CD14-positive monocyte (primary cell): ENCODE results near the gene SEMA3C. TPM values are rescaled to one million over a fixed set of nuclear protein-coding genes. Genes with fewer than 3 reads are reported as not detected.
"Not testable (repeated sequence)": the region's sequence is repeated elsewhere in the genome, so short reads cannot be mapped to it uniquely, and the experiment has no call there.

ENCODE experiments used
- DNase-seq, 3 donors: peaks; one replicate each; pipeline ENCODE4 v3.0.0-alpha.2; 2011 to 2022
- H2AFZ ChIP-seq: 2 replicates; pipeline ENCODE4 v1.6.0; 2012; ENCODE audit warnings: mild to moderate bottlenecking, low read depth, low read length, inconsistent platforms; ENCODE audit not compliant: insufficient read depth, poor library complexity, severe bottlenecking
- H3K27ac ChIP-seq, 2 donors: 1 replicate in 1 of 2; 2 replicates in 1 of 2; pipeline ENCODE4 v1.5.1; 2012 to 2013; ENCODE audit warnings: low read length in 2 of 2, control low read depth in 1 of 2, inconsistent platforms in 1 of 2, low read depth in 1 of 2, mild to moderate bottlenecking in 1 of 2
- H3K27me3 ChIP-seq, 2 donors: one replicate each; pipeline versions ENCODE4 v1.6.0 to v1.6.1; 2011 to 2013; ENCODE audit warnings: low read length in 2 of 2; ENCODE audit not compliant: control insufficient read depth in 2 of 2, insufficient read depth in 2 of 2
- H3K36me3 ChIP-seq, 2 donors: replicated peaks in 1 of 2; 1 replicate in 1 of 2; 2 replicates in 1 of 2; pipeline versions ENCODE4 v1.5.1 to v1.6.1; 2012 to 2013; ENCODE audit warnings: low read length in 2 of 2, control low read depth in 1 of 2, inconsistent platforms in 1 of 2, mild to moderate bottlenecking in 1 of 2; ENCODE audit not compliant: insufficient read depth in 2 of 2, control insufficient read depth in 1 of 2
- H3K4me1 ChIP-seq, 2 donors: 1 replicate in 1 of 2; 2 replicates in 1 of 2; pipeline versions ENCODE4 v1.5.1 to v1.6.1; 2012 to 2013; ENCODE audit warnings: low read length in 2 of 2, control low read depth in 1 of 2, inconsistent platforms in 1 of 2, mild to moderate bottlenecking in 1 of 2, moderate library complexity in 1 of 2; ENCODE audit not compliant: insufficient read depth in 2 of 2, control insufficient read depth in 1 of 2
- H3K4me2 ChIP-seq: replicated peaks from 2 replicates; pipeline ENCODE3; 2012; ENCODE audit warnings: low read length, moderate library complexity, mild to moderate bottlenecking; ENCODE audit not compliant: poor library complexity, severe bottlenecking; ENCODE audit errors: extremely low read depth
- H3K4me3 ChIP-seq, 3 experiments: fragments of 200-600 bp in 1 of 3; sonication (generic) in 1 of 3; replicated peaks in 1 of 3; 1 replicate in 2 of 3; 2 replicates in 1 of 3; pipeline ENCODE4 v1.5.1; 2011 to 2013; ENCODE audit warnings: low read length in 3 of 3, mild to moderate bottlenecking in 3 of 3, control low read depth in 2 of 3, low read depth in 2 of 3, inconsistent platforms in 1 of 3, moderate library complexity in 1 of 3
- H3K79me2 ChIP-seq: 2 replicates; pipeline ENCODE4 v1.6.0; 2012; ENCODE audit warnings: mild to moderate bottlenecking, control low read depth, inconsistent platforms, low read length, moderate library complexity; ENCODE audit not compliant: insufficient read depth
- H3K9ac ChIP-seq: 2 replicates; pipeline ENCODE4 v1.6.0; 2017; ENCODE audit warnings: low read length, mild to moderate bottlenecking; ENCODE audit not compliant: insufficient read depth, poor library complexity, severe bottlenecking
- H3K9me3 ChIP-seq, 2 donors: replicated peaks in 1 of 2; 1 replicate in 1 of 2; 2 replicates in 1 of 2; pipeline versions ENCODE4 v1.5.1 to v1.6.1; 2012 to 2013; ENCODE audit warnings: low read length in 2 of 2, control low read depth in 1 of 2; ENCODE audit not compliant: control insufficient read depth in 1 of 2, insufficient read depth in 1 of 2
- H4K20me1 ChIP-seq: 2 replicates; pipeline ENCODE4 v1.6.0; 2012; ENCODE audit warnings: mild to moderate bottlenecking, low read length, control low read depth, moderate library complexity; ENCODE audit not compliant: insufficient read depth
- H3K27ac Mint-ChIP-seq, 7 donors: one replicate each; pipeline ENCODE4 v1.8.0; 2020; ENCODE audit warnings: mild to moderate bottlenecking in 7 of 7, mixed read lengths in 7 of 7, moderate library complexity in 6 of 7, inconsistent platforms in 2 of 7
- H3K27me3 Mint-ChIP-seq, 3 donors: one replicate each; pipeline ENCODE4 v1.8.0; 2021 to 2022; ENCODE audit warnings: low read depth in 3 of 3, mild to moderate bottlenecking in 3 of 3, mixed read lengths in 3 of 3, moderate library complexity in 3 of 3, inconsistent platforms in 1 of 3
- H3K36me3 Mint-ChIP-seq, 2 donors: one replicate each; pipeline ENCODE4 v1.8.0; 2020; ENCODE audit warnings: mixed read lengths in 2 of 2, inconsistent platforms in 1 of 2, mild to moderate bottlenecking in 1 of 2
- H3K4me1 Mint-ChIP-seq: one replicate; pipeline ENCODE4 v1.8.0; 2020; ENCODE audit warnings: mild to moderate bottlenecking, mixed read lengths
- H3K4me3 Mint-ChIP-seq, 2 donors: one replicate each; pipeline ENCODE4 v1.8.0; 2020; ENCODE audit warnings: mild to moderate bottlenecking in 2 of 2, mixed read lengths in 2 of 2, moderate library complexity in 1 of 2
- H3K9me3 Mint-ChIP-seq, 7 donors: one replicate each; pipeline ENCODE4 v1.8.0; 2020 to 2022; ENCODE audit warnings: mixed read lengths in 7 of 7, mild to moderate bottlenecking in 6 of 7, moderate library complexity in 6 of 7, inconsistent platforms in 2 of 7
- CTCF ChIP-seq: fragments of 200-600 bp; IDR thresholded peaks from one replicate; pipeline ENCODE4 v1.8.0; 2022; ENCODE audit warnings: antibody characterized with exemption, mild to moderate bottlenecking
- WGBS: methylation state at CpG from one replicate; pipeline ENCODE4 v1.1.5; 2013; ENCODE audit warnings: missing lambda C conversion rate; ENCODE audit not compliant: insufficient coverage; 5-methylcytosine and 5-hydroxymethylcytosine counted together
- intact Hi-C, 2 donors: fragments of 100-400 bp; cut with micrococcal nuclease; formaldehyde crosslinking; loops; one replicate each; pipeline versions ENCODE4 v1.15.0 to v1.15.1; 2023
- polyA plus RNA-seq, 3 donors: library from polyadenylated mRNA; depleted of rRNA in 1 of 3; unstranded in 2 of 3; stranded (reverse) in 1 of 3; fragments of 300-500 nt in 2 of 3; fragments of >200 nt in 1 of 3; fragmentation: Illumina TruSeq in 2 of 3; gene quantifications; 1 replicate in 2 of 3; 2 replicates in 1 of 3; pipeline ENCODE4 v1.2.3, GENCODE V29; 2012 to 2021

Gene SEMA3C
- polyA plus RNA-seq, 3 donors: 7.2 to 14.1 (median 13.7) TPM

DNA sequence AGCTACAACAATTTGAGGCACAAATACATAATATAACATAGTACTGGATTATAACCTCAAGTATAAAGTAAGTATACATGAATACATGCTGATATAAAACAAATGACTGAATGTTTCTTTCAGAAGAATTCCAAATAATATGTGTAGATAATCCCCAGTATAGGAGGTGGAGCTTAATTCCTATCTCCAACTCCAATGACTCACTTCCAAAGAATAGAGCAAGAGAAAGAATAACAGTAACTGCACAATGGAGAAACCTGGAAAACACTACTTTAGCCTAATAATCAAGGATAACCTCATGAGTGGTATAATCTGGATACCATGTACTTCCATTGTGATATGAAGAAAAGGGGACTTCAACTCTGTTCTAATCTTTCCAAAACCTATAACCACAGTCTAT lies 13.7 kb upstream of the SEMA3C start:
- Mint-ChIP-seq H3K27me3 (no peaks in the 10 kb centered on the region), H3K27ac (no peak overlapping the region), H3K4me3 (no peak overlapping the region), H3K4me1 (peaks cover 12% of the 10 kb centered on the region), H3K36me3 (no peaks in the 10 kb centered on the region), H3K9me3 (peaks cover 0 to 5% (median 0%) of the 10 kb centered on the region in 7 donors)
- no peaks in the 10 kb centered on the region for H3K36me3 ChIP-seq
- no peak for TF ChIP-seq CTCF
- intact Hi-C loops: no loop called here
- H3K4me1 ChIP-seq: peaks cover 11 to 16% of the 10 kb centered on the region in 2 donors
- no peak for DNase-seq
- H4K20me1 ChIP-seq: no peaks in the 10 kb centered on the region
- no peak overlapping the region for H2AFZ ChIP-seq
- no peaks in the 10 kb centered on the region for H3K9me3 ChIP-seq
- no peak overlapping the region for H3K9ac ChIP-seq
- no peak overlapping the region for H3K4me3 ChIP-seq
- no peak overlapping the region for H3K4me2 ChIP-seq
- H3K27ac ChIP-seq: no peak overlapping the region
- H3K79me2 ChIP-seq: no peaks in the 10 kb centered on the region
- H3K27me3 ChIP-seq: no peaks in the 10 kb centered on the region

DNA sequence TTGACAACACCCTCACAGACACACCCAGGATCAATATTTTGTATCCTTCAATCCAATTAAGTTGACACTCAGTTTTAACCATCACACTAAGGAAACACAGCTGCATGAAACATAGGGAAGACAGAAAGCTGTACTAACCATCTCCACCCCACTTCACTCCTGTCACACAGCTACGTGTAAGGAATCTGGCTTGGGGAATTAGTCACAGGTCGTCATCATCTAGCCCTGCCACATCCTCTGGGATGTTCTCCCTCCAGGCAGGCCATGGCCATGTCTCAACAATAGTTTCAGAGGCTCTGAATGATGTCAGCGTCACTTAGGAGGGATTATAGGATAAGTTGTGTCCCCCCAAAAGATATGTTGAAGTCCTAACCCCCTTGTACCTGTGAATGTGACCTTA lies 10.8 kb upstream of the SEMA3C start:
- Histone ChIP-seq H3K36me3 (no peaks in the 10 kb centered on the region), H3K27ac (no peak overlapping the region), H3K79me2 (no peaks in the 10 kb centered on the region), H3K9ac (no peak overlapping the region), H3K4me1 (peaks cover 5 to 12% of the 10 kb centered on the region in 2 donors), H3K27me3 (no peaks in the 10 kb centered on the region), H3K4me2 (no peak overlapping the region), H2AFZ (no peak overlapping the region), H3K4me3 (no peak overlapping the region), H3K9me3 (peaks cover 0 to 4% of the 10 kb centered on the region in 2 donors), H4K20me1 (no peaks in the 10 kb centered on the region)
- no peaks in the 10 kb centered on the region for H3K27me3 Mint-ChIP-seq
- H3K27ac Mint-ChIP-seq: no peak overlapping the region
- no peak overlapping the region for H3K4me3 Mint-ChIP-seq
- peaks cover 0 to 13% (median 5%) of the 10 kb centered on the region in 7 donors for H3K9me3 Mint-ChIP-seq
- 100% methylated on average over 2 of the region's 3 CpGs for WGBS
- H3K36me3 Mint-ChIP-seq: no peaks in the 10 kb centered on the region
- DNase-seq: no peak
- intact Hi-C loops: no loop called here
- TF ChIP-seq CTCF: no peak
- H3K4me1 Mint-ChIP-seq: peaks cover 11% of the 10 kb centered on the region

DNA sequence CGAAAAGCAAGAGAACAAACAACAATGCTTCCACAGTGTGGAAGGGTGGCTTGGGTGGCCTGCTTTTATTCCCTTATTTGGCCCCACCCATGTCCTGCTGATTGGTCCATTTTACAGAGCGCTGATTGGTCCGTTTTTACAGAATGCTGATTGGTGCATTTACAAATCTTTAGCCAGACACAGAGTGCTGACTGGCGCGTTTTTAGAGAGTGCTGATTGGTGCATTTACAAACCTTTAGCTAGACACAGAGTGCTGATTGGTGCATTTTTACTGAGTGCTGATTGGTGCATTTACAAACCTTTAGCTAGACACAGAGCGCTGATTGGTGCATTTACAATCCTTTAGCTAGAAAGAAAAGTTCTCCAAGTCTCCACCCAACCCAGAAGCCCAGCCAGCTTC lies 8.1 kb upstream of the SEMA3C start:
- intact Hi-C loops: not testable (repeated sequence)

More for the DNA sequence above, 8.1 kb upstream of the SEMA3C start:
- H3K4me2 ChIP-seq, H3K27ac Mint-ChIP-seq, H3K36me3 Mint-ChIP-seq, H3K27me3 ChIP-seq, H3K27me3 Mint-ChIP-seq, H3K9ac ChIP-seq, H3K27ac ChIP-seq, H3K79me2 ChIP-seq, H3K36me3 ChIP-seq, H3K4me3 Mint-ChIP-seq, H3K9me3 ChIP-seq, DNase-seq, H4K20me1 ChIP-seq, H3K4me3 ChIP-seq, H2AFZ ChIP-seq: not testable (repeated sequence)
- Mint-ChIP-seq H3K9me3 (peaks cover 0 to 13% (median 5%) of the 10 kb centered on the region in 7 donors), H3K4me1 (peaks cover 16% of the 10 kb centered on the region)
- H3K4me1 ChIP-seq: peaks cover 6 to 13% of the 10 kb centered on the region in 2 donors
- 100% methylated on average over 2 of the region's 6 CpGs for WGBS
